Osteoblast (primary cell): ENCODE measurements around the gene HAX1. TPM values are rescaled to one million over a fixed set of nuclear protein-coding genes. Genes with fewer than 3 reads are reported as not detected.
"Not testable (repeated sequence)": the region's sequence is repeated elsewhere in the genome, so short reads cannot be mapped to it uniquely, and the experiment has no call there.

Source experiments
- DNase-seq: peaks from one replicate; pipeline ENCODE4 v3.0.0; 2011; ENCODE audit warnings: low spot score, mixed read lengths; ENCODE audit not compliant: insufficient read length; ENCODE audit errors: missing footprints
- H2AFZ ChIP-seq: 2 replicates; pipeline ENCODE4 v1.6.0; 2011; ENCODE audit warnings: mild to moderate bottlenecking, low read length
- H3K27ac ChIP-seq: 2 replicates; pipeline ENCODE4 v1.5.1; 2011; ENCODE audit warnings: mild to moderate bottlenecking, low read depth, low read length, moderate library complexity
- H3K27me3 ChIP-seq: 2 replicates; pipeline ENCODE4 v1.6.0; 2012; ENCODE audit warnings: mild to moderate bottlenecking, control low read depth, inconsistent platforms, low read length, moderate library complexity; ENCODE audit not compliant: insufficient read depth
- H3K36me3 ChIP-seq: 2 replicates; pipeline ENCODE4 v1.5.1; 2011; ENCODE audit warnings: mild to moderate bottlenecking, low read length, control low read depth, moderate library complexity; ENCODE audit not compliant: insufficient read depth
- H3K4me1 ChIP-seq: 2 replicates; pipeline ENCODE4 v1.5.1; 2011; ENCODE audit warnings: mild to moderate bottlenecking, low read length, control low read depth, moderate library complexity; ENCODE audit not compliant: insufficient read depth
- H3K4me2 ChIP-seq: 2 replicates; pipeline ENCODE4 v1.6.0; 2011; ENCODE audit warnings: mild to moderate bottlenecking, low read length; ENCODE audit not compliant: insufficient read depth
- H3K4me3 ChIP-seq: fragments of 200-600 bp; sonication (generic); 3 replicates; pipeline ENCODE4 v1.5.1; 2012; ENCODE audit warnings: mild to moderate bottlenecking, low read length, inconsistent platforms; ENCODE audit not compliant: insufficient read depth
- H3K79me2 ChIP-seq: 2 replicates; pipeline ENCODE4 v1.6.0; 2012; ENCODE audit warnings: mild to moderate bottlenecking, low read length, control low read depth, inconsistent platforms; ENCODE audit not compliant: insufficient read depth
- H3K9me3 ChIP-seq: 2 replicates; pipeline ENCODE4 v1.5.1; 2011; ENCODE audit warnings: low read depth, low read length, control low read depth
- H4K20me1 ChIP-seq: 2 replicates; pipeline ENCODE4 v1.6.0; 2012; ENCODE audit warnings: mild to moderate bottlenecking, low read length, control low read depth; ENCODE audit not compliant: insufficient read depth
- CTCF ChIP-seq: IDR thresholded peaks from 2 replicates; pipeline ENCODE4 v1.5.1; 2011; ENCODE audit warnings: mild to moderate bottlenecking, low read depth, low read length, moderate library complexity; ENCODE audit errors: extremely low read depth
- total RNA-seq: library from RNA; depleted of rRNA; stranded (reverse); fragments of >200 nt; gene quantifications from 2 replicates; pipeline ENCODE4 v1.2.3, GENCODE V29; 2012

Gene HAX1
- total RNA-seq, 1 donor = 152 TPM

GRCh38 chr1:154320882-154321608 is 48.6 kb downstream of the HAX1 start, which contains the start of gene AQP10:
TSS of gene AQP10 (plus strand) at chr1:154321093. CDS start at chr1:154321156, 63 bp downstream.
- H3K27me3 ChIP-seq = peaks cover 15% of the 10 kb centered on the region
- H3K4me1 ChIP-seq = no peaks in the 10 kb centered on the region
- no peaks in the 10 kb centered on the region for H3K36me3 ChIP-seq
- no peak within 1 kb of the TSS for H3K4me2 ChIP-seq
- H3K79me2 ChIP-seq = no peaks in the 10 kb centered on the region
- H3K27ac ChIP-seq = no peak within 1 kb of the TSS
- H3K4me3 ChIP-seq = no peak within 1 kb of the TSS
- no peak within 1 kb of the TSS for H2AFZ ChIP-seq
- no peak for TF ChIP-seq CTCF
- H3K9me3 ChIP-seq = no peaks in the 10 kb centered on the region
- H4K20me1 ChIP-seq = no peaks in the 10 kb centered on the region
- no peak for DNase-seq

- peaks cover 15% of the 10 kb centered on the region for H3K27me3 ChIP-seq
- H3K4me1 ChIP-seq, H3K36me3 ChIP-seq, H3K27ac ChIP-seq, H3K4me3 ChIP-seq, H3K4me2 ChIP-seq, H4K20me1 ChIP-seq, H2AFZ ChIP-seq, DNase-seq, H3K79me2 ChIP-seq, H3K9me3 ChIP-seq: not testable (repeated sequence)
Observed at GRCh38 chr1:154321609-154321934, 49.1 kb downstream of the HAX1 start.

DNA sequence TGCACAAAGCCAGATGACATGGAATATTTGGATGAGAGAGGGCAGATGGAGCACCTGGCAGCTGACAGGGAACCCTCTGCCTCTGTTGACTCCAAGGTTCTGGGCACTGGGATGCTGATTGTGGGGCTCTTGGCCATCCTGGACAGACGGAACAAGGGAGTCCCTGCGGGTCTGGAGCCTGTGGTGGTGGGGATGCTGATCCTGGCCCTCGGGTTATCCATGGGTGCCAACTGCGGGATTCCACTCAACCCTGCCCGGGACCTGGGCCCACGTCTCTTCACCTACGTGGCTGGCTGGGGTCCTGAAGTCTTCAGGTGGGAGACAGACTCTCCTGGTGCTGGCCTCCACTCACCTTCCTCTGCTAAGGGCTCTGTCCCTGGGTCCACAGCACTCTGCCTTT is 51.1 kb downstream of the HAX1 start:
- peaks cover 20% of the 10 kb centered on the region for H3K4me1 ChIP-seq
- no peaks in the 10 kb centered on the region for H3K9me3 ChIP-seq
- no peak overlapping the region for H2AFZ ChIP-seq
- no peak overlapping the region for H3K4me2 ChIP-seq
- H4K20me1 ChIP-seq = no peaks in the 10 kb centered on the region
- H3K79me2 ChIP-seq = peaks cover 12% of the 10 kb centered on the region
- H3K36me3 ChIP-seq = no peaks in the 10 kb centered on the region
- no peak for DNase-seq
- no peak overlapping the region for H3K4me3 ChIP-seq
- TF ChIP-seq CTCF = no peak
- H3K27me3 ChIP-seq = peaks cover 15% of the 10 kb centered on the region
- H3K27ac ChIP-seq = no peak overlapping the region

DNA sequence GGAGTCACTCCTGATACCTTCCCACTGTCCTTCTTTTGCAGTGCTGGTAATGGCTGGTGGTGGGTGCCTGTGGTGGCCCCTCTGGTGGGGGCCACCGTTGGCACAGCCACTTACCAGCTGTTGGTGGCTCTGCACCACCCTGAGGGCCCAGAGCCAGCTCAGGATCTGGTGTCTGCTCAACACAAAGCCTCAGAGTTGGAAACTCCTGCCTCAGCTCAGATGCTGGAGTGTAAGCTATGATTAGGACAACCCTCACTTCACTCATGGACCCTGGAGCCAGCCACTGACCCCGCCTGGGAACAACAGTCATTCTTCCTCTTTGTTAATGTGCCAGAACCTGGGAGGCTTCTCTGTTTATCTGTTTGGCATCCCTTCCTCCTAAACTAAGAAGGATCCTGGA is 51.8 kb downstream of the HAX1 start:
- no peak overlapping the region for H3K27ac ChIP-seq
- peaks cover 5% of the 10 kb centered on the region for H4K20me1 ChIP-seq
- no peak for DNase-seq
- no peak for TF ChIP-seq CTCF
- no peaks in the 10 kb centered on the region for H3K36me3 ChIP-seq
- H3K4me3 ChIP-seq = peak overlapping the region; percentile 83
- H3K4me1 ChIP-seq = peaks cover 26% of the 10 kb centered on the region
- H3K4me2 ChIP-seq = peak overlapping the region; percentile 98
- peak overlapping the region; percentile 94 for H2AFZ ChIP-seq
- peaks cover 15% of the 10 kb centered on the region for H3K27me3 ChIP-seq
- no peaks in the 10 kb centered on the region for H3K9me3 ChIP-seq
- H3K79me2 ChIP-seq = peaks cover 19% of the 10 kb centered on the region
